SK-N-SH treated with all-trans-retinoic acid at 6 μM for 48 hours (cell line): ENCODE results near the gene ZNF546.

Experiments
- ATAC-seq: fragments of 200-7000 bp; cut with Tn5 transposase; 3 replicates; pipeline ENCODE4 v1.9.1; 2020; ENCODE audit warnings: mild to moderate bottlenecking, moderate library complexity
- BACH2 ChIP-seq: fragments of 250-450 bp; sonication (Bioruptor Pico); IDR thresholded peaks from 2 replicates; pipeline ENCODE4 v1.9.0; 2021; ENCODE audit warnings: mild to moderate bottlenecking, borderline replicate concordance
- CSDC2 ChIP-seq: fragments of 250-450 bp; sonication (Bioruptor Pico); IDR thresholded peaks from 2 replicates; pipeline ENCODE4 v1.5.0; 2020; ENCODE audit warnings: mild to moderate bottlenecking, moderate library complexity
- ESRRG ChIP-seq: fragments of 250-450 bp; sonication (Bioruptor Pico); IDR thresholded peaks from 2 replicates; pipeline ENCODE4 v1.6.1; 2021; ENCODE audit warnings: mild to moderate bottlenecking
- GLIS3 ChIP-seq: fragments of 250-450 bp; sonication (Bioruptor Pico); IDR thresholded peaks from 2 replicates; pipeline ENCODE4 v1.5.0; 2020; ENCODE audit warnings: mild to moderate bottlenecking, moderate library complexity
- ISL1 ChIP-seq: fragments of 250-450 bp; sonication (Bioruptor Pico); IDR thresholded peaks from 2 replicates; pipeline ENCODE4 v2.1.2; 2022; ENCODE audit warnings: mild to moderate bottlenecking, moderate library complexity
- OSR1 ChIP-seq: fragments of 250-450 bp; sonication (Bioruptor Pico); IDR thresholded peaks from 2 replicates; pipeline ENCODE4 v1.8.0; 2022; ENCODE audit warnings: moderate library complexity, mild to moderate bottlenecking, inconsistent platforms
- PPARA ChIP-seq: fragments of 250-450 bp; sonication (Bioruptor Pico); IDR thresholded peaks from 2 replicates; pipeline ENCODE4 v1.5.0; 2020; ENCODE audit warnings: mild to moderate bottlenecking, borderline replicate concordance
- RARB ChIP-seq: fragments of 250-450 bp; sonication (Bioruptor Pico); IDR thresholded peaks from 2 replicates; pipeline ENCODE4 v1.8.0; 2021; ENCODE audit warnings: mild to moderate bottlenecking, moderate library complexity
- SNAI2 ChIP-seq: fragments of 250-450 bp; sonication (Bioruptor Pico); IDR thresholded peaks from 2 replicates; pipeline ENCODE4 v1.5.0; 2020; ENCODE audit warnings: mild to moderate bottlenecking, moderate library complexity
- TCF4 ChIP-seq: fragments of 250-450 bp; sonication (Bioruptor Pico); IDR thresholded peaks from 2 replicates; pipeline ENCODE4 v1.8.0; 2021; ENCODE audit warnings: mild to moderate bottlenecking, moderate library complexity, borderline replicate concordance
- TOX ChIP-seq: fragments of 250-450 bp; sonication (Bioruptor Pico); IDR thresholded peaks from 2 replicates; pipeline ENCODE4 v1.8.0; 2021; ENCODE audit warnings: mild to moderate bottlenecking, moderate library complexity, borderline replicate concordance
- ZC3H10 ChIP-seq: fragments of 250-450 bp; sonication (Bioruptor Pico); IDR thresholded peaks from 2 replicates; pipeline ENCODE4 v1.5.1; 2021; ENCODE audit warnings: mild to moderate bottlenecking, moderate library complexity
- ZFP3 ChIP-seq: fragments of 250-450 bp; sonication (Bioruptor Pico); IDR thresholded peaks from 2 replicates; pipeline ENCODE4 v1.5.0; 2020; ENCODE audit warnings: mild to moderate bottlenecking, moderate library complexity
- ZFP30 ChIP-seq: fragments of 450-650 bp; formaldehyde crosslinking; IDR thresholded peaks from 2 replicates; pipeline ENCODE4 v1.5.0; 2022; ENCODE audit warnings: mild to moderate bottlenecking, moderate library complexity
- ZNF565 ChIP-seq: fragments of 450-650 bp; formaldehyde crosslinking; conservative IDR thresholded peaks from 2 replicates; pipeline ENCODE4 v1.5.0; 2020; ENCODE audit warnings: low read depth, mild to moderate bottlenecking, moderate library complexity
- ZNF70 ChIP-seq: fragments of 450-650 bp; formaldehyde crosslinking; IDR thresholded peaks from 2 replicates; pipeline ENCODE4 v1.5.0; 2020; ENCODE audit warnings: mild to moderate bottlenecking, moderate library complexity
- ZNF8 ChIP-seq: fragments of 450-650 bp; formaldehyde crosslinking; IDR thresholded peaks from 2 replicates; pipeline ENCODE4 v1.5.0; 2020; ENCODE audit warnings: mild to moderate bottlenecking, moderate library complexity
- TF ChIP-seq, protein P1 (sequence below): fragments of 250-450 bp; sonication (Bioruptor Pico); IDR thresholded peaks from 2 replicates; pipeline ENCODE4 v1.5.1; 2021; ENCODE audit warnings: mild to moderate bottlenecking, moderate library complexity
- TF ChIP-seq, protein P2 (sequence below): fragments of 250-450 bp; sonication (Bioruptor Pico); IDR thresholded peaks from 2 replicates; pipeline ENCODE4 v1.5.0; 2020; ENCODE audit warnings: mild to moderate bottlenecking, moderate library complexity
- TF ChIP-seq, protein P3 (sequence below): fragments of 250-450 bp; sonication (Bioruptor Pico); IDR thresholded peaks from 2 replicates; pipeline ENCODE4 v1.5.1; 2020; ENCODE audit warnings: low read depth, mild to moderate bottlenecking, moderate library complexity
- TF ChIP-seq, protein P4 (sequence below): fragments of 250-450 bp; sonication (Bioruptor Pico); IDR thresholded peaks from 2 replicates; pipeline ENCODE4 v1.8.0; 2020; ENCODE audit warnings: mild to moderate bottlenecking, moderate library complexity, borderline replicate concordance

Gene ZNF546

DNA sequence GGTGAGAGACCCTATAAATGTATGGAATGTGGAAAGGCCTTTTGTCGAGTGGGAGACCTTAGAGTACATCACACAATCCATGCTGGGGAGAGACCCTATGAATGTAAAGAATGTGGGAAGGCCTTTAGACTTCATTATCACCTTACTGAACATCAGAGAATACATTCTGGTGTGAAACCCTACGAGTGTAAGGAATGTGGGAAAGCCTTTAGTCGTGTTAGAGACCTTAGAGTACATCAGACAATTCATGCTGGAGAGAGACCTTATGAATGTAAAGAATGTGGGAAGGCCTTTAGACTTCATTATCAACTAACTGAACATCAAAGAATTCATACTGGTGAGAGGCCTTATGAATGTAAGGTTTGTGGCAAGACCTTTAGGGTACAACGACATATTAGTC lies 17.1 kb downstream of the ZNF546 start:
- TF ChIP-seq ZFP30 (CRISPR knock-in tag) (no peak), OSR1 (CRISPR knock-in tag) (no peak), BACH2 (CRISPR knock-in tag) (no peak), GLIS3 (CRISPR knock-in tag) (no peak), ZNF8 (CRISPR knock-in tag) (no peak), ZC3H10 (no peak), PPARA (CRISPR knock-in tag) (no peak), ISL1 (CRISPR knock-in tag) (no peak), TCF4 (no peak), TOX (CRISPR knock-in tag) (no peak), RARB (no peak), CSDC2 (CRISPR knock-in tag) (no peak)
- TF ChIP-seq, protein P1, sequence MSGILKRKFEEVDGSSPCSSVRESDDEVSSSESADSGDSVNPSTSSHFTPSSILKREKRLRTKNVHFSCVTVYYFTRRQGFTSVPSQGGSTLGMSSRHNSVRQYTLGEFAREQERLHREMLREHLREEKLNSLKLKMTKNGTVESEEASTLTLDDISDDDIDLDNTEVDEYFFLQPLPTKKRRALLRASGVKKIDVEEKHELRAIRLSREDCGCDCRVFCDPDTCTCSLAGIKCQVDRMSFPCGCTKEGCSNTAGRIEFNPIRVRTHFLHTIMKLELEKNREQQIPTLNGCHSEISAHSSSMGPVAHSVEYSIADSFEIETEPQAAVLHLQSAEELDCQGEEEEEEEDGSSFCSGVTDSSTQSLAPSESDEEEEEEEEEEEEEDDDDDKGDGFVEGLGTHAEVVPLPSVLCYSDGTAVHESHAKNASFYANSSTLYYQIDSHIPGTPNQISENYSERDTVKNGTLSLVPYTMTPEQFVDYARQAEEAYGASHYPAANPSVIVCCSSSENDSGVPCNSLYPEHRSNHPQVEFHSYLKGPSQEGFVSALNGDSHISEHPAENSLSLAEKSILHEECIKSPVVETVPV (CRISPR knock-in tag) = no peak
- TF ChIP-seq, protein P2, sequence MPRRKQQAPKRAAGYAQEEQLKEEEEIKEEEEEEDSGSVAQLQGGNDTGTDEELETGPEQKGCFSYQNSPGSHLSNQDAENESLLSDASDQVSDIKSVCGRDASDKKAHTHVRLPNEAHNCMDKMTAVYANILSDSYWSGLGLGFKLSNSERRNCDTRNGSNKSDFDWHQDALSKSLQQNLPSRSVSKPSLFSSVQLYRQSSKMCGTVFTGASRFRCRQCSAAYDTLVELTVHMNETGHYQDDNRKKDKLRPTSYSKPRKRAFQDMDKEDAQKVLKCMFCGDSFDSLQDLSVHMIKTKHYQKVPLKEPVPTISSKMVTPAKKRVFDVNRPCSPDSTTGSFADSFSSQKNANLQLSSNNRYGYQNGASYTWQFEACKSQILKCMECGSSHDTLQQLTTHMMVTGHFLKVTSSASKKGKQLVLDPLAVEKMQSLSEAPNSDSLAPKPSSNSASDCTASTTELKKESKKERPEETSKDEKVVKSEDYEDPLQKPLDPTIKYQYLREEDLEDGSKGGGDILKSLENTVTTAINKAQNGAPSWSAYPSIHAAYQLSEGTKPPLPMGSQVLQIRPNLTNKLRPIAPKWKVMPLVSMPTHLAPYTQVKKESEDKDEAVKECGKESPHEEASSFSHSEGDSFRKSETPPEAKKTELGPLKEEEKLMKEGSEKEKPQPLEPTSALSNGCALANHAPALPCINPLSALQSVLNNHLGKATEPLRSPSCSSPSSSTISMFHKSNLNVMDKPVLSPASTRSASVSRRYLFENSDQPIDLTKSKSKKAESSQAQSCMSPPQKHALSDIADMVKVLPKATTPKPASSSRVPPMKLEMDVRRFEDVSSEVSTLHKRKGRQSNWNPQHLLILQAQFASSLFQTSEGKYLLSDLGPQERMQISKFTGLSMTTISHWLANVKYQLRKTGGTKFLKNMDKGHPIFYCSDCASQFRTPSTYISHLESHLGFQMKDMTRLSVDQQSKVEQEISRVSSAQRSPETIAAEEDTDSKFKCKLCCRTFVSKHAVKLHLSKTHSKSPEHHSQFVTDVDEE (CRISPR knock-in tag) = no peak
- TF ChIP-seq, protein P3, sequence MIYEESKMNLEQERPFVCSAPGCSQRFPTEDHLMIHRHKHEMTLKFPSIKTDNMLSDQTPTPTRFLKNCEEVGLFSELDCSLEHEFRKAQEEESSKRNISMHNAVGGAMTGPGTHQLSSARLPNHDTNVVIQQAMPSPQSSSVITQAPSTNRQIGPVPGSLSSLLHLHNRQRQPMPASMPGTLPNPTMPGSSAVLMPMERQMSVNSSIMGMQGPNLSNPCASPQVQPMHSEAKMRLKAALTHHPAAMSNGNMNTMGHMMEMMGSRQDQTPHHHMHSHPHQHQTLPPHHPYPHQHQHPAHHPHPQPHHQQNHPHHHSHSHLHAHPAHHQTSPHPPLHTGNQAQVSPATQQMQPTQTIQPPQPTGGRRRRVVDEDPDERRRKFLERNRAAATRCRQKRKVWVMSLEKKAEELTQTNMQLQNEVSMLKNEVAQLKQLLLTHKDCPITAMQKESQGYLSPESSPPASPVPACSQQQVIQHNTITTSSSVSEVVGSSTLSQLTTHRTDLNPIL (CRISPR knock-in tag) = no peak
- TF ChIP-seq, protein P4, sequence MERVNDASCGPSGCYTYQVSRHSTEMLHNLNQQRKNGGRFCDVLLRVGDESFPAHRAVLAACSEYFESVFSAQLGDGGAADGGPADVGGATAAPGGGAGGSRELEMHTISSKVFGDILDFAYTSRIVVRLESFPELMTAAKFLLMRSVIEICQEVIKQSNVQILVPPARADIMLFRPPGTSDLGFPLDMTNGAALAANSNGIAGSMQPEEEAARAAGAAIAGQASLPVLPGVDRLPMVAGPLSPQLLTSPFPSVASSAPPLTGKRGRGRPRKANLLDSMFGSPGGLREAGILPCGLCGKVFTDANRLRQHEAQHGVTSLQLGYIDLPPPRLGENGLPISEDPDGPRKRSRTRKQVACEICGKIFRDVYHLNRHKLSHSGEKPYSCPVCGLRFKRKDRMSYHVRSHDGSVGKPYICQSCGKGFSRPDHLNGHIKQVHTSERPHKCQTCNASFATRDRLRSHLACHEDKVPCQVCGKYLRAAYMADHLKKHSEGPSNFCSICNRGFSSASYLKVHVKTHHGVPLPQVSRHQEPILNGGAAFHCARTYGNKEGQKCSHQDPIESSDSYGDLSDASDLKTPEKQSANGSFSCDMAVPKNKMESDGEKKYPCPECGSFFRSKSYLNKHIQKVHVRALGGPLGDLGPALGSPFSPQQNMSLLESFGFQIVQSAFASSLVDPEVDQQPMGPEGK = no peak
- ATAC-seq = no peak

DNA sequence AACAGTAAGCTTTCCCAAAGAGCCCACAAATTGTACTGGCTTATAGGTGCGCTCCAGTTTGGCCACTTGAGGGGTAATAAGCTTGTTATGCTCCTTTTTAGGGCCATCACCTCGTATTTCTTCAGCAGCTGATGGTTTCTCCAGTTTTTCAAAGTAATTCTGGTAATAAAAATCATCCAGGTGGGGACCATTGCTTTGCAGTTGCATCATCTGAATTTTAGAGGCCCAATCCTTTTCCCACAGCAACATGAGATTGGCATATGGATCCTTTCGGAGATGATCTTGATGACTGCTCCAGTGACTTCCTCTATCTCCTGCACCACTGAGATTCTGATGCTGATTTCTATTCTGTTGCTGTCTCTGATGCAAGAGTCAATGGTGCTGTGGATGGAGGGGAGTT lies 27.1 kb downstream of the ZNF546 start:
- no peak for ATAC-seq
- TF ChIP-seq ZNF565 (no peak), GLIS3 (CRISPR knock-in tag) (no peak), ZFP3 (CRISPR knock-in tag) (no peak), CSDC2 (CRISPR knock-in tag) (no peak), BACH2 (CRISPR knock-in tag) (no peak), RARB (no peak), OSR1 (CRISPR knock-in tag) (no peak), ESRRG (CRISPR knock-in tag) (no peak), TCF4 (no peak), ZNF70 (CRISPR knock-in tag) (no peak), ZC3H10 (no peak), TOX (CRISPR knock-in tag) (no peak), SNAI2 (CRISPR knock-in tag) (no peak), ZFP30 (CRISPR knock-in tag) (no peak), PPARA (CRISPR knock-in tag) (no peak), ZNF8 (CRISPR knock-in tag) (no peak)
- TF ChIP-seq, protein P4 = no peak
- TF ChIP-seq, protein P3 (CRISPR knock-in tag) = no peak
- TF ChIP-seq, protein P2 (CRISPR knock-in tag) = no peak
- TF ChIP-seq, protein P1 (CRISPR knock-in tag) = no peak
- TF ChIP-seq, all 23 proteins: peak for 0
